HG02981 (cell line): ENCODE measurements around the gene MUC6.

Experiments
- ATAC-seq: cut with Tn5 transposase; IDR thresholded peaks from one replicate; pipeline ENCODE4 v1.9.1; 2021; ENCODE audit warnings: mild to moderate bottlenecking, moderate library complexity; ENCODE audit not compliant: unreplicated experiment

Gene MUC6, protein sequence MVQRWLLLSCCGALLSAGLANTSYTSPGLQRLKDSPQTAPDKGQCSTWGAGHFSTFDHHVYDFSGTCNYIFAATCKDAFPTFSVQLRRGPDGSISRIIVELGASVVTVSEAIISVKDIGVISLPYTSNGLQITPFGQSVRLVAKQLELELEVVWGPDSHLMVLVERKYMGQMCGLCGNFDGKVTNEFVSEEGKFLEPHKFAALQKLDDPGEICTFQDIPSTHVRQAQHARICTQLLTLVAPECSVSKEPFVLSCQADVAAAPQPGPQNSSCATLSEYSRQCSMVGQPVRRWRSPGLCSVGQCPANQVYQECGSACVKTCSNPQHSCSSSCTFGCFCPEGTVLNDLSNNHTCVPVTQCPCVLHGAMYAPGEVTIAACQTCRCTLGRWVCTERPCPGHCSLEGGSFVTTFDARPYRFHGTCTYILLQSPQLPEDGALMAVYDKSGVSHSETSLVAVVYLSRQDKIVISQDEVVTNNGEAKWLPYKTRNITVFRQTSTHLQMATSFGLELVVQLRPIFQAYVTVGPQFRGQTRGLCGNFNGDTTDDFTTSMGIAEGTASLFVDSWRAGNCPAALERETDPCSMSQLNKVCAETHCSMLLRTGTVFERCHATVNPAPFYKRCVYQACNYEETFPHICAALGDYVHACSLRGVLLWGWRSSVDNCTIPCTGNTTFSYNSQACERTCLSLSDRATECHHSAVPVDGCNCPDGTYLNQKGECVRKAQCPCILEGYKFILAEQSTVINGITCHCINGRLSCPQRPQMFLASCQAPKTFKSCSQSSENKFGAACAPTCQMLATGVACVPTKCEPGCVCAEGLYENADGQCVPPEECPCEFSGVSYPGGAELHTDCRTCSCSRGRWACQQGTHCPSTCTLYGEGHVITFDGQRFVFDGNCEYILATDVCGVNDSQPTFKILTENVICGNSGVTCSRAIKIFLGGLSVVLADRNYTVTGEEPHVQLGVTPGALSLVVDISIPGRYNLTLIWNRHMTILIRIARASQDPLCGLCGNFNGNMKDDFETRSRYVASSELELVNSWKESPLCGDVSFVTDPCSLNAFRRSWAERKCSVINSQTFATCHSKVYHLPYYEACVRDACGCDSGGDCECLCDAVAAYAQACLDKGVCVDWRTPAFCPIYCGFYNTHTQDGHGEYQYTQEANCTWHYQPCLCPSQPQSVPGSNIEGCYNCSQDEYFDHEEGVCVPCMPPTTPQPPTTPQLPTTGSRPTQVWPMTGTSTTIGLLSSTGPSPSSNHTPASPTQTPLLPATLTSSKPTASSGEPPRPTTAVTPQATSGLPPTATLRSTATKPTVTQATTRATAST (N-terminal part only)

DNA sequence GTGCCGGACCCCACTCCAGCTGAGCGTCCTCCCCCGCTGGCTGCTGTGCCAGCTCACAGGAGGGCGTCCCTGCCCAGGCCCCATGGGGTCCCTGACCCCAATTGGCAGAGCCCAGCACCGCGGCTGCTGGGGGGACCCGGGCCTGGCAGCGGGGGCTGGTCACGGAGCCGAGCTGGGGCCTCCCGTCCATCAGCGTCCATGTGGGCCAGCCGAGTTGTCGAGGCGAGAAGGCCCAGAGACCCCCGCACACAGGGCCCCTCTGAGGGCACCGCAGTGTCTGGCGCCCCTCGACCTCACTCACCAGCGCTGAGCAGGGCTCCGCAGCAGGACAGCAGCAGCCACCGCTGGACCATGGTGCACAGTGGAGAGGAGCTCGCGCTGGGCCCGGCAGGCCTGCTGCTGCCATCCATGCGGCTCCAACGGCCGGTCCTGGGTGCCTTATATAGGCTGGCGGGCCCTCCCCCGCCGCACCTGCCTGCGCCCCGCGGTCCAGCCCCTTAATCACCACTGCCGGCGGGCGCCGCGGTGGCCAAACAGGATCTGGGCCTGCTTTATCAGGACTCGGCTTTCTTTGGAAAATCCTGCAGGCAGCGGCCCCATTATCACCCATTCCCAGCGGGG is at the start of gene MUC6:
Gene MUC6 (minus strand): TSS at position 416 of the 621 bp plus-strand sequence. CDS start 63 bp downstream, at position 353.
- no peak for ATAC-seq

DNA sequence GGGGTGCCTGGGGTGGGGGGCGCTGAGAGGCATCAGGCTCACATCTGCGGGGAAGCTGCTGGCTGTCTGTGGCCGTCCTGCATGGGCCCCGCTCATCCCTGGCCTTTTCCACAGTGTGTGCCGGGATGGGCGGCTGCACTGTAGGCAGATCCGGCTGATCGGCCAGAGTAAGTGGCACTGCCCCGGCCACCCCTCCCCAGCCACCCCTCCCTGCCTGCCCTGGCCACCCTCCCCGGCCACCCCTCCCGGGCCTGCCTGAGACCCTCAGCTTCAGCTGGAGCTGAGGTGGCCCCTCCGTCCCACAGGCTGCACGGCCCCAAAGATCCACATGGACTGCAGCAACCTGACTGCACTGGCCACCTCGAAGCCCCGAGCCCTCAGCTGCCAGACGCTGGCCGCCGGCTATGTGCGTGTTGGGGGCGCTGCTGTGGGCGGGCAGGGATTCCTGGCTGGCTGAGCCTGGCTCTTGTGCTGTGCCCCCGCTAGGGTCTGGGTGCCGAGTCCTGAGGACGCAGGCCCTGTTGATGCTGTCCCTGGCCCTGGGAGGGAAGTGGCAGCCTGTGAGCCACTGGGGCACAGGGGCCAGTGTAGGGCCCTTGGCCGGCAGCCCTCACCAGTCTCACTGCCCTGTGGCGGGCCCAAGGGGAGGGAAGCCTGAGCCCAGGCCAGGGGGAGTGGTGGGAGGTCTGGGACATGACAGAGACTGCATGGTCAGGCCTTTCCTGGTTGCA is 49.1 kb upstream of the MUC6 start:
- ATAC-seq = no peak

DNA sequence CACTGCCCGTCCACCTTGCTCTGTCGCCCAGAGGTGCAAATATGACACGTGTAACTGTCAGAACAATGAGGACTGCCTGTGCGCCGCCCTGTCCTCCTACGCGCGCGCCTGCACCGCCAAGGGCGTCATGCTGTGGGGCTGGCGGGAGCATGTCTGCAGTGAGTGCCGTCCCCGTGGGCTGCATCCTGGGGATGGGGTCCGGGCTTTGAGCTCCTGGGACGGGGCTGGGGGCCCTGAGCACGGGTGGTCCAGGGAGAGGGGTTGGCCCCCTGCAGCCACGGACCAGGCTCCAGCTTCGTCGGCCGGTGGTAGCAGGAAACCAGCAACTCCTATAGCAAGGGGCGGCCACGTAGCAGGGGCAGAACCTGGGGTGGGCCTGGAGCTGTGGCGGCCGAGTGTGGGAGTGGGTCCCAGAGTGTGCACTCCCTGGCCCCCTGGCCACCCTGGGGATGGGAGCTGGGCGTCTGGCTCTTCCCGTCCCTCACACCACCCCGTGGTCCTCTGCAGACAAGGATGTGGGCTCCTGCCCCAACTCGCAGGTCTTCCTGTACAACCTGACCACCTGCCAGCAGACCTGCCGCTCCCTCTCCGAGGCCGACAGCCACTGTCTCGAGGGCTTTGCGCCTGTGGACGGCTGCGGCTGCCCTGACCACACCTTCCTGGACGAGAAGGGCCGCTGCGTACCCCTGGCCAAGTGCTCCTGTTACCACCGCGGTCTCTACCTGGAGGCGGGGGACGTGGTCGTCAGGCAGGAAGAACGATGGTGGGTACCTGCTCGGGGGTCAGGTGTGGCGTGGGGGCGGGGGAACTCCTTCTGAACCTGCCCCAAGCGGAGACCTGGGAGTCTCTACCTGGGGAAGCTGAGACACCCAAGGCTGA is 48.3 kb upstream of the MUC6 start:
- no peak for ATAC-seq

DNA sequence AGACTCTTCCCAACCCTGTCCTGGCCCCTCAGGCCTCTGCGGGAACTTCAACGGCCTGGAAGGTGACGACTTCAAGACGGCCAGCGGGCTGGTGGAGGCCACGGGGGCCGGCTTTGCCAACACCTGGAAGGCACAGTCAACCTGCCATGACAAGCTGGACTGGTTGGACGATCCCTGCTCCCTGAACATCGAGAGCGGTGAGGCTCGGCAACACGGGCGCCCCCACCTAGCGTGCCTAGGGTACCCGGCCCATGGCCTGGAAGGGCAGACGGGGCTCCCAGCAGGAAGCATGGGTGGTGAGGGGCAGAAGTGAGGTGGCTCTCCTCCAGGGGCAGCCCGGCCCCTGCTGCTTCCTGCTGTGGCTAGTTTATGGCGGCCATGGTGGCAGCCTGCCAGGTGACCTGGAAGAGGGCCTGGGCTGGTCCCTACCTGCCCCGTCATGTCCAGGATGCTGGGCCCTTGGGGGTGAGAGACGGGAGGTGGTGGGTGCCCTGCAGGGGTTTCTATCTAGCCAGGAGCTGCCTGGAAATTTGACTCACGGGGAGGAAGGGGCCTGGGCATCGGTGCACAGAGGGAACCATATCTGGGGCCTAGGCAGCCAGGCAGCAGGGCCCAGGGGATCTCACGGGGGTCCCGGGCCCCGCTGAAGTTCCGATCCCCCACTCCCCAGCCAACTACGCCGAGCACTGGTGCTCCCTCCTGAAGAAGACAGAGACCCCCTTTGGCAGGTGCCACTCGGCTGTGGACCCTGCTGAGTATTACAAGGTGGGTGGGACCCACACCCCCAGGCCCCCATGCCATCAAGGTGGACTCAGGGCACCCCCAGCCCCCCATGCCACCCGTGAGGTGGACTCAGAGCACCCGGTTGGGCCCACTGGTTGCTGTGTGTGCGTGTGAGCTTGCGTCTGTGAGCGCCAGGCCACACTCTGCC is 47.4 kb upstream of the MUC6 start:
- no peak for ATAC-seq

GRCh38 chr11:1082728-1083620 is 46.5 kb upstream of the MUC6 start:
- ATAC-seq = no peak

DNA sequence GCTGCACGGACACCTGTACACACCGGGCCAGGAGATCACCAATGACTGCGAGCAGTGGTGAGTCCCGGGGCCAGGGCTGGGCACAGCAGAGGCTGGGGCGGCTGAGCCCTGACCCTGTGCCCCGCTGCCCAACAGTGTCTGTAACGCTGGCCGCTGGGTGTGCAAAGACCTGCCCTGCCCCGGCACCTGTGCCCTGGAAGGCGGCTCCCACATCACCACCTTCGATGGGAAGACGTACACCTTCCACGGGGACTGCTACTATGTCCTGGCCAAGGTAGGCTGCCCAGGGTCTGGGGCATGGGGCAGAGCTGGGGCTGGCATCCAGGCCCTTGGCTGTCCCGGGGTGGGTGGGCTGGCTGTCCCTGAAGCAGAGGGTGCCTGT is 45.8 kb upstream of the MUC6 start:
- ATAC-seq = no peak

DNA sequence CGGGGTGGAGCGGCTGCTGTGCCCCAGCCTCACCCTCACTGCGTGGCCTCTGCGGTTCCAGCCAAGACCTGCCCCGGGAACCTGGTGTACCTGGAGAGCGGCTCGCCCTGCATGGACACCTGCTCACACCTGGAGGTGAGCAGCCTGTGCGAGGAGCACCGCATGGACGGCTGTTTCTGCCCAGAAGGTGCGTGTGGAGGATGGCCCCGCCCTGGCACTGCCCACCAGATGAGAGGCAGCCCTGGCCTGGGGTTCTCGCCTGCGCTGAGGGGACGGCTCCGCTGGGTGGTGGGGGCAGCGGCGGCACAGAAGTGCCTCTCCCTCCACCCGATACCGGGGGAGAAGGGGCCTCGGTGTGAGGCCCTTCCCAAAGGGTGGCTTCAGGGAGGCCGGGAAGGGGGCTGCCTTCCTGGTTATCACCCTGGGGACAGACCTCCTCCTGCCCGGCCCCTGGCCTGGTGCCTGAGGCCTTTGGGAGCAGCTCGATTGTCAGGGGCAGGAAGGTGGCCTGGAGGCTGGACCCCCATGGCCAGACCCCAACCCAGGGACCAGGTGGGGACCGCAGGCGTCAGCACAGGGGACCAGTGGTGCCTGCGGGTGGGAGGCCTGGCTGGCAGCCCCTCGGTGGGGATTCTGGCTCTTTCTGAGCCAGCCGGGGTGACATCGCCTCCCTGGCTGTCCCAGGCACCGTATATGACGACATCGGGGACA is 45.2 kb upstream of the MUC6 start:
- no peak for ATAC-seq

DNA sequence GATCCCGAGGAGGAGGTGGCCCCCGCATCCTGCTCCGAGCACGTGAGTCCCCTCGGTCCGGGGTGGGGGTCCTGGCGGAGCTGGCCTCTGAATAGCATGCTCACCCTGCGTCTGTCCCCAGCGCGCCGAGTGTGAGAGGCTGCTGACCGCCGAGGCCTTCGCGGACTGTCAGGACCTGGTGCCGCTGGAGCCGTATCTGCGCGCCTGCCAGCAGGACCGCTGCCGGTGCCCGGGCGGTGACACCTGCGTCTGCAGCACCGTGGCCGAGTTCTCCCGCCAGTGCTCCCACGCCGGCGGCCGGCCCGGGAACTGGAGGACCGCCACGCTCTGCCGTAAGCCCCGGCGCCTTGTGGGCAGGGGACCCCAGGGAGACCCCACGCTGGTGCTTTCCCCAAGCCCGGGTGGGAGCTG is 41.7 kb upstream of the MUC6 start:
- no peak for ATAC-seq

GRCh38 chr11:1077417-1078119 is 41.0 kb upstream of the MUC6 start:
- no peak for ATAC-seq

DNA sequence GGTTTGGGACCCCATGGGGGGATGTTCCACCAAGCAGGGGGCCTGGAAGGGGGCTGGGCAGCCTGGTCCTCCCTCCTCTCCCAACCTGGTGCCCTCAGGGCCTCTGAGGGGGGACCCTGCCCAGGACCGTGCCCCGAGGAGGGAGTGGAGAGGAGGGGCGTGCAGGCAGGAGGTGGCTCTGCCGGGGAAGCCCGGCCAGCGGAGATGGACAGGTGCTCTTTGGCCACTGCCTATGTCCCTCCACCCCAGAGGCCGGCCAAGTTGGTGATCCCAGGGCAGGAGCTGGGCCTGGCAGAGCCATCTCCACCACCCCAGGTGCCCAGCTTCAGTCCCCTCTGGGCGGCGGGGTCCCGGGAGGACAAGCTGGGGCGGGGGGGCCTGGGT is 40.5 kb upstream of the MUC6 start:
- no peak for ATAC-seq

GRCh38 chr11:1076061-1076665 is 39.6 kb upstream of the MUC6 start:
- no peak for ATAC-seq

DNA sequence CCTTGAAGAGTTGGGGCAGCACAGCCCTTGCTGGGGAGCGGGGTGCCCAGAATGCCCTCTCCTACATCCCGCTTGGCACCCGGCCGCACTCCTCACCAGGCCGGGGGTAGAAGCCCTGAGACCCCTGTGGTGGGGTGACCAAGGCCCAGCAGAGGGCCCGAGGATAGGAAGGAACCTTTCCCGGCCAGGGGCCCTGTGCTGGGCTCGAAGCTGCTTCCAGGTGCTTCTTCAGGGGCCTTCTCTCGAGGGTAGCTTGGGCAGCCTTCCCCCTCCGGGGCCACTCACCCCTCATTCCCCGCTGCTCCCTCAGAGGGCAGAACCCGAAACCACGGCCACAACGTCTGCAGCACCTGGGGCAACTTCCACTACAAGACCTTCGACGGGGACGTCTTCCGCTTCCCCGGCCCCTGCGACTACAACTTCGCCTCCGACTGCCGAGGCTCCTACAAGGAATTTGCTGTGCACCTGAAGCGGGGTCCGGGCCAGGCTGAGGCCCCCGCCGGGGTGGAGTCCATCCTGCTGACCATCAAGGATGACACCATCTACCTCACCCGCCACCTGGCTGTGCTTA is 38.9 kb upstream of the MUC6 start:
- ATAC-seq = no peak

GRCh38 chr11:1074244-1075221 is 38.0 kb upstream of the MUC6 start, which contains the start of gene MUC2:
Gene MUC2, plus strand, starts transcription at chr11:1074874.
- no peak for ATAC-seq

DNA sequence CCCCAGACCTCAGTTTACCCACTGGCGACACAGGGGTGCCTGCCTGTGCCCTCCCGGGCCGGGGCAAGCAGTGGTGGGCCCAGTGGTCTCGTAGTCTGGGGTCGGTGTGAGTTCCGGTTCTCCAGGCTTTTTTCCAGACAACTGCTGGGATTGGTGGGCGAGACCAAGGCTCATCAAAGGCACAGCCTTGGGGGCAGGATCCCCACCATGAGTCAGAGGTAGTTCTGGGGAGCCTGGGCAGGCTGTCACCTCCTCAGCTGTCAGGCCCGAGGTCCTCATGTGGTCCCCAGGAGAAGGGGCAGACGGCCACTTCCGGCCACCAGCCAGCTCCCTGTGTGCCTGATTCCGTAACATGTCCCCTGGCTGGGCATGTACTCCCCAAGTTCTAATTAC is 37.3 kb upstream of the MUC6 start:
- ATAC-seq = no peak
